CD4-positive, alpha-beta T cell treated with Interleukin-4 for 1 hour (primary cell): ENCODE results near the gene TICRR.

Experiments
- DNase-seq, 2 donors: peaks; one replicate each; pipeline ENCODE4 v3.0.0-alpha.2; 2020 to 2022

Gene TICRR

DNA sequence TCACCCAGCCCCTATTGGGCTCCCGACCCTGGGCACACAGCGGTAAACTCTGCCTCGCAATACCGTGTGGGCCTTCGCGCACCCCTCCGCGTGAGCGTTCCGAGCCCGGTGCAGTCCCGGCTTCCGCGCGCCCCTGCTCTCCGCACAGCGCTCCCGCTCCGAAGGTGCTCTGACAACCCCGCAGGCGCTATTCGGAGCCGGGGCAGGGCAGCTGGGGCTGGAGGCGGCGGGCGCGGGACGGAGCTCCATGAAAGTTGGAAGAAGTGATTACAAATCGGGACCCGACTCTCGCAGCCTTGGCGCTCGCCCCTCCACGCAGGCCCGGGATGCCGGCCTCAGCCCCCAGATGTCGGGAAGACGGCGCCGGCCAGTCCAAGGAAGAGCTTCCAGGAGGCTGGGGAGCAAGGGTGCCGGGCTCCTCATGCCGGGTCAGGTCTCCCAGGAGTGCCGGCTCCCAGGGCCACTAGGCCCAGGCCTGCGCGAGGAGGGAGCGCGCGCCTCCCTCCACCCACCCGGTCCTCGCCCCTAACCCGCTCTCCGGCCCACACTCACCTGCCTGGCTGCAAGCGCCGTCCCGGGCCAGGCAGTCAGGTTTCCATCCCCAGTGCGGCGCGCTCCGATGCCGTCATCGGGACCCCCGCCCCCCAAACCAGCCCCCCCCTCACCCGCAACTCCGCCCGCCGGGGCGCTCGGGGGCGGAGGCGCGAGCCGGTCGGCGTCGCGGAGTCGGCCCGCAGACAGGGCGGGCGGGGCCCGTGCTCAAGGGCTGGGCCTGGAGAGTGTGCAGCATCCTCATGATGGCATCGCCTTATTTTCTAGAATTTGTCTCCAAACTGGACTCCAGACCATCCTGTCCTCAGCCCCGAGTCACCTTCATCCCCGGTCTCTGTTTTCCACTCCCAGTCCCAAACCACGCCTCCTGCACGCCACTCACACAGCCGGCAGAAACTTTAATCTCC, 79.9 kb downstream of the TICRR start, which contains the start of gene KIF7:
TSS of gene KIF7 (minus strand) at position 621 of the 959 bp plus-strand sequence. CDS start 2,537 bp downstream, outside the sequence.
- no peak for DNase-seq

DNA sequence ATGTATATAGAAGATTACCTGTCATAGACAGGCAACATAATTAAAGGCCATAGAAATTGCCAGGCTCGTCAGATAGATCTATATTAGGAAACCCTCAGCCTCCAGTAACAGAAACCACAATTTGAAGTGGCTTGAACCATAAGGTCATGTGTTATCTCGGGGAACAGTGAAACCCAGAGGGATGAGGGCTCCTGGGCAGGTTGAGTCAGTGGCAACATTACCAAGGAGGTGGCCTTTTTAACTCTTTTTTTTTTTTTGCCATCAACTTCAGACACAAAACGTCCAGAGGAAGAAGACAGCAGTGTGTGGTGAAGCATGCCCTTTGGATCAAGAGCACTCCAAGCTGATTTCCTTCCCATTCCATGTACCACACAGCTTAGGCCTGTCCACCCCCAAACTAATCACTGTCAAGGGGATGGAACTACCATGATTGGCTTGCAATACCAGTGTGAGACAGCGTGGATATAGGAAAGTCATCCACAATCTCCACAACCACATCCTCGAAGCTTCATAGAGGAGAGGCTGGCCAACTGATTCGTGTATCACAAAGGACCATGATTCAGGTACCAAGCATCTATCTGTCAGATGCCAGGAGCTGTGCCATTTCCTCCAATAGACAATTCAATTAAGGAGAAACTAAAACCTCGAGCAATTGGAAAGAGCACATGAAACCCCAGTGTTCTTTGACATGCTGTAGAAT, 81.0 kb downstream of the TICRR start:
- no peak for DNase-seq

DNA sequence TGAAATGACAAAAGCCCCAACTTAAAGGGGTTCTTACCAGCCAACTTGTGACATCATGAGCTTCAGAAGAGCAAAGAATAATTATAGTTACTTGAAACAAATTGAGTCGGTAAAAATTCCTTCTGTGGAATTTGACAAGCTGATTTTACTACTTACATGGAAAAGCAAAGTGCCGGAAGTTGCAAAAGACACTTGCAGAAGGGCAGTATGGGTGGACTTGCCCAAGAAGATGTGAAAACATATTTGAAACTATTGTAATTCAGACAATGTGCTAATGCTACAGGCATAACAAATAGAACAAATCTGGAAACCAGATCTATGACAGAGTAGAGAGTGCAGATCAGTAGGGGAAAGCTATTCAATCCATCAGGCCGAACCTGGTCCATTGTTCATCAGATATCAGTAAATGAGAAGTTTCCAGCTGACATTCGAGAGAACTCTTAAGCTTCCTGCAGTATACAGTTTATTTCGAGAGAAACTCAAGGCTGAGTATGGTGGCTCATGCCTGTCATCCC, 82.5 kb downstream of the TICRR start:
- no peak for DNase-seq

DNA sequence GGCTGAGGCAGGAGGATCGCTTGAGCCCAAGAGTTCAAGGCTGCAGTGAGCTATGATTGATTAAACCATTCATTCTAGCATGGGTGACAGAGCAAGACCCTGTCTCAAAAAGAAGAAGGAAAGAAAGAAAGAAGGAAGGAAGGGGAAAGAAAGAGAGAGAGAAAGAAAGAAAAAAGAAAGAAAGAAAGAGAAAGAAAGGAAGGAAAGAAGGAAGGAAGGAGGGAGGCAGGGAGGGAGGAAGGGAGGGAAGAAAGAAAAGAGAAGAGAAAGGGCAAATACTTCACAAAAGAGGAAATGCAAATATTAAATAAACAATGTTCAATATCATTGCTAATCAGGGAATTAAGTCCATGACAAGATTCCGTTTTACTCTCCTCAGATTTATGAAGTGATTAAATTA, 84.0 kb downstream of the TICRR start:
- no peak for DNase-seq

DNA sequence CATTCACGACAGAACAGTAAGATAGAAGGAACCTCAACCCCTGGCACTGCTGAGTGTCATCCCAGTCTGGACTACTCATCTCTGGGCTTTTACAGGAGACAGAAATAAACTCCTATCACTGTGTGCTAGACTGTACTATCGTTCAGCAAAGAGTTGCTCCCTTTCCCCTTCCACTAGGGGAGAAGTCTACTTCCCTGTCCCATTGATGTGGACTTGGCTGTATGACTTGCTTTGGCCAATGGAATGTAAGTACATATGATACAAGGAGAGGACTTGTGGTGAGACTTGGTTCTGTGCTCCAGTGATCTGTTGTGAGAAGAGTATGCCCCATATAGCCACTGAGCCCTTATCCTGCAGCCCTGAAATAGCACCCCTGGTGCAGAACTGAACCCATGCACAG, 85.3 kb downstream of the TICRR start:
- DNase-seq = no peak

DNA sequence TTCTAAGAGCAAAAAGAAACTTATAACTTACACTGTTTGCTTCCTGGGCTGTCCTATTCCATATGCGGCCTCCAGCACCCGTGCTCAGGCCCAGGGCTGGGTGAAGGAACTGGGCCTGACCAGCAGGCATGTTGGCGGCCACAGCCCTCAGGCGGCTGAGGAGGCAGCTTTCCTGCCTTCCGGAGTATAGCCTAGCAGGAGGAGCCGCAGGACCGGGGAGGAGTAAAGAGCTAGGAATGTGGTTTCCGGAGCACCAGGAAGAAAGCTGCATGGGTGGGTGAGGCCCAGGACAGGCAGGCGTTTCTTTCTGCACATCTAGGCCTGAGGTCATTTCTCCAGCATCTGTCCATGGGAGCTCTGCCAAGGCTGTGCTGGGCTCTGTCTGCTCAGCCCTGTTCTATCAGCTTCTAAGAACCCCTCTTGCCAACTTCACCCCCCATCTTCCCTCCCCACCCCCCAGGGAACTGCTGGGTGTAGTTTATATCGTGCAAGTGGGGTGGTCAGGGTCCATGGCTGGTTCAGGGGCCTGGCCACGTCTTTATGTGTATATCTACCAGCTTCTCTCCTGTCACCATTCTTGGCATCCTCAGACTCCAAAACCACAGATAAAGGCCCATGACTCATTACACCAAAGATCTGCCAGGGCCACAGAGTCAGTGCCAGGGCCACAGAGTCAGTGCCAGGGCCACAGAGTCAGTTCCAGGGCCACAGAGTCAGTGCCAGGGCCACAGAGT, 87.8 kb downstream of the TICRR start:
- DNase-seq = no peak

DNA sequence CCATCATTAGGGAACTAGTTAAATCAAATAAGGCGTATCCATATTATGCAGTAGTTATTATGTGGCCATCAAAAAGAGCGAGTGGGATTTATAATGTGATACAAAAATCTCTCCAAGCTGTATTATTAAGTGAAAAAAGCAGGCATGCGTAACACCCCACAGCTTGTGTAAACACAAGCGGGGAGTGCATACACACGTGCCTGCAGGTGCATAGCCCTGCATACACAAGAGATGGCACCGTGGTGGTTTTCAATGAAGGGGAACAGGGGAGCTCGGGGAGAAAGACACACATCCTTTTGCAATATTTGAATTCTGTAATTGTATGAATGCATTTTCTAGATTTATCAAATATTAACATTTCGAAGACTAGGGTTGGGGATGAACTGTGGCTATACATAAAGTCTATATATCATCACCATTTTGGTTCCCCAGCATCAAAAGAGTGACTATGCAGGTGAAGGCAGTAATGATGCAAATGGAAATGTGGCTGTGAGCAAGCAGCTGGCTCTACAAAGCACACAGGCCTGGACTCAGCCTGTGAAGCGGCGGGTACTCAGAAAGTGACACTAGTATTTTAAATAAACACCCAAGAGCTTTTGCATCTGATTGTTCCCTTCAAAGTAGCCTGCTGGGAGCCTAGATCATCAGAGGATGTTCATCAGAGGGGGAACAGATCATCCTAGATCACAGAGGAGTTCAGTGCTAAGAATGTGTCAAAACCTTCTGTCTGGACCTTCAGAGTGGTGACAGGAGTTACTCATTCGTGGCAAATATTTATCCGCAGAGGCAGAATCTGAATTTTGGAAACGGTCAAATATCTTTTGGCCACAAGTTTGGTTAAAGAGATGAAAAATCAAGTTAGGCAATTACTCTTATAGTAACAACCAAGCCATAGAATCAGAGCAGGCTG, 89.4 kb downstream of the TICRR start:
- no peak for DNase-seq

DNA sequence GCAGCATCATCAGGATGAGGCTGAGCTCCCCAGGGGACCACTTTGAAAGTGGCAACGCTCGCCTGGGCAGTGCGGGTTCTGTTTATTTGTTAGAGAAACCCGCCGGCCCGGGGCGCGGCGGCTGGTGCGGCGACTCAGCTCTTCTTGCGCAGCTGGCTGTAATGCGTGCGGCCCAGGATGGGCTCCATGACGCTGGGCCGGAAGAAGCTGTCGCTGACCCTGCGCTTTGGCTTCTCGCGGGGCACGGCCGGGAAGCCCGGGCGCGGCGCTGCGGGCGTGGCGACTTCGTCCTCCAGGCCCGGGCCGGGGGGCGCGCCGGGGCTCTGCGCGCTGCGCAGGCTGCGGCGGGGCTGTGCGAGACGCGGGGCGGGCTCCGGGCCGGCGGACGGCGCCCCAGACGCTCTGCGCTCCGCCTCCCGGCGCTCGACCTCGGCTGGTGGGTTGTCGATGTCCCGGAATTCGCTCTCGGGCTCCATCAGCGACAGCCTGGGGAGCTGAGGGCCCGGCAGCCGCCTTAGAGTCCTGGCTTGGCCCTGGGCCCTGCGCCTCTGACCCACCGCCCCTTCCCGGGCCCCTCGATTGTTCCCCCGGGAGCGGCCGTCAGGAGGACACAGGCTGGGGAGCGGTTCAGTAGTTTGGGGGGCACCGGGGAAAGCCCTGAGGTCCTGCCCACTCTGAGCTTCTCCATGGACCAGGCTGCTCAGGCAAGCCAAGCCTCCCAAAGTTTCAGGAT, 90.3 kb downstream of the TICRR start:
- no peak for DNase-seq

DNA sequence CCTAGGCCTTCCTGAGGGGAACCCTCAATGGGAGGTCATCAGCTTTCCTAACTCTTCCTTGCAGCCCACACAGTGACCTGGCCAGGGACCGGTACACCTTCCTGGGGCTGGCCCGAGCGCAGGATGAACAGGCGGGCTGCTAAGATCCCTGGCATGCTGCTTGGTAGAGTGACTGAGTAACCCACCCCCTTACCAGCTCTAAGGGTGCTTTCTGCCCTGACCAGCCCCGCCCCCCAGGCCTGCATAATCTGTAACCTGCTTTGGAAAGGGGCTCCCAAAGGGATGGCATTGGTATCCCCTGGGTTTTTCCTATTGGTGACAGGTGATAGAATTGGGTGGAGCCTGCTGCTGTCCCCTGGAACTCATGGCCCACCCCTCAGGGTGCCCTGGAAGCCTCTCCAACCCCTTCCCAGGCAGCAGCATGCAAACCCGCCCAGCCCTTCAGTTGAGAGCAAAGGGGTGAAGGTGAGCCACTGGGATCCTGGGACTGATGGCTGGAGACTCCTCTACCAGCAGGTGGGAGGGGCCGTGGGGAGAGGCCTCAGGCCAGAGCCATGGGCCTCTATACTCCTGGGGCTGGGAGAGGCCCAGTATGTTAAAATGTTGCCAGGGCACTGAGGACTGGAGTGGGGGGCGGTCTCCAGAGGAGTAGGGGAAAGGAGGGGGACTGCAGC, 91.1 kb downstream of the TICRR start:
- no peak for DNase-seq

DNA sequence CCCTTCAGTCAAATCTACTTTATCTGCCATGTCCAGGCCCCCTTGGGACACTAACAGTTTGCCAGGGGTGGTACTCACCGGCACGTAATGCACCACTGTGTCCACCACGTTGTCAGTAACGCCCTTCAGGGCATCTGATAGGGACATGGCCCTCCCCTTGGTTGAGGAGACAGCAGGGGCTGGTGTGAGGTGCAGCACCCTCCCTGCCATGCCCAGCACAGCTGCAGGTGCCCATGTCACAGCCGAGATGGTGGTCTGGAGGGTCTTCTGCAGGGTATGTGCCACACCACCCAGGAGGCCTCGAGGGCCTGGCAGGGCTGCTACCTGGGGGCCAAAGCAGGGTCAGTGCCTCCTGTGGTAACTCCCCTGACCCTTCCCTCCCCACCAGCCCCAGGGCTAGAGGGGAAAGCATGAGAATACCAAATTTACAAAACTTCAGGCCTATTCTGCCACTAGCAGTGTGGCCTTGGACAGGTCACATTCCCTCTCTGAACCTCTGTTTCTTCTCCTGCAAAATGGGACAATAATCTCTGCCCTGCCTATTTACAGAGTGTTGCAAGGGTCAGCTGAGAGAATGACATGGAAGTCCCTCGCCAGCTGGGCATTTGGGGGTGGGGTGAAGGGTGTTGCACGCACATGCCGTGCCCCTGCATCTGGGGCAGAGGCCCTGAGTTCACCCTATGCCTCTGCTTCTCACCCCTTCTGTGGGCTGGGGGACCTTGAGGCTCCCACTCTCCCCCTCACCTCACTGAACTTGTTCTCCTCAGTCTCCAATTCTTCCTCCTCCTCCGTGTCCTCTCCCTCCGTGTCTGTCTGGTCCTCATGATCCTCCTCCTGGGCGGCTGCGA, 91.8 kb downstream of the TICRR start:
- no peak for DNase-seq

DNA sequence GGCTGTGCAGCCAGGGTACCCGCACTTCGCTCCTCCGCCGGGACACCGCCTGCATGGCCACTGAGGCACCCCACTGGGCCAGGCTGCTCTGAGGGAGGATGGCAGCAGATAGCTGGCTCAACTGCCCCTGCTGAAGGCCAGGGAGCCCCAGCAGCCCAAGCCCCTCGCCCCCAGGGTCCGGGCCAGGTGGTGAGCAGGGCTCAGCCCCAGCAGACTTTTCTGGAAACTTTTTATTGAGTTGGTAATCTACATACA, 92.4 kb downstream of the TICRR start:
- DNase-seq = no peak

DNA sequence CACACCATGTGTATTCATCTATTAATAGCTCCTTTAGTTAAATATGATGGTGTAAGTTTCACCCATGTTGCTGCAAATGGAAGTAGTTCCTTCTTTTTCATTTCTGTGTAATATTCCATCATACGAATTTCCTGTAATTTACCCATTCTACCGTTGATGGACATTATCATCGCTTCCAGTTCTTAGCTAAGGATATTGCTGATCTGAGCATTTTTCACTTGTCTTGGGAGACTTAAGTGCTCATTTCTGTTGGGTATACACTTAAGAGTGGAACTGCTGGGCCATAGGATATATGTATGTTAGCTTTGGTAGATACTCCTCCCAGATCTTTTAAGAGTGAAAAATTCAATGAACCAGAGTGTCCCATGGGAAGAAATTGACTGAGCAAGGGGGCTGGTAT, 92.9 kb downstream of the TICRR start:
- no peak for DNase-seq

DNA sequence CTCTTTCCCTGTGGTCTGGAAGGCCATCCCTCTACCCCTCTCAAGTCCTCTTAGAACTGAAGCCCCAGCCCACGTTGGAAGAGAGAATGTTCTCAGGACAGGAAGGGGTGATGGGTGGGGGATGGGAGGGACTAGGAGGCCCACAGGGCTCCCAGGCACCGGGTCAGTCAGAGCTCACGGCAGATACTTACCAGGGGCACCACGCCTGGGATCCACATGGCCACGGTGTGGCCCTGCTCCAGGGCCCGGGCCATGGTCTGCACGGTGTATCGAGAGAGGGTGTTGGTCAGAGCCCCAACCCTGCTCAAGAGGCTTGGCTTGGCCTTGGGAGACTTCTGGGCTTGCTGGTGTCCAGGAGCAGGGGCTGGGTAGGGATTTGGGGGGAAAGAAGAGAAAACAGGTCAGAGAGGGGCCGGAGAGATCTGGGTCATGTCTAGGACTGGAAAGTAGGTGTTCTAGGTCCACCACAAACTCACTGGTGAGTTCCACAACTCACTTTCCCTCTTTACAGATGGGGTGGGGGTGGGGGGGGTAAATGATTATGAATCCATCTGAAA, 94.1 kb downstream of the TICRR start:
- DNase-seq = no peak

DNA sequence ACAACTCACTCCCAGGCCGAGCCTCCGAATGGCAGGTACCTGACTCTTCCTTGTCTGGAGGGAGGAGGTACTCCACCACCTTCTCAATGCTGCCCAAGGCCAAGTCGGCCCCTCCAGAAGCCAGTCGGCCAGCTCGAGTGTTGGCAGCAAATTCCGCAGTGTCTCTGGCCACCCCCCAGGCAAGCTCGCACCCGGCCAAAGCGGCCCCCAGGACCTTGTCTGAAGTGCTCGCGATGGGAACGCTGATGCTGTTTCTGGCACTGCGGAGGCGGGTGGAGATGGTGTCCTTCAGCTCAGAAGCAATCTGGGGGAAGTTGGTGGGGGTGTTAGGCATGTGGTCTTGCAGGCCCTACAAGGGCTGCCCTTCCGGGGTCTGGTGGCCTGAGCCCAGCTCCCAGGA, 94.7 kb downstream of the TICRR start:
- no peak for DNase-seq

DNA sequence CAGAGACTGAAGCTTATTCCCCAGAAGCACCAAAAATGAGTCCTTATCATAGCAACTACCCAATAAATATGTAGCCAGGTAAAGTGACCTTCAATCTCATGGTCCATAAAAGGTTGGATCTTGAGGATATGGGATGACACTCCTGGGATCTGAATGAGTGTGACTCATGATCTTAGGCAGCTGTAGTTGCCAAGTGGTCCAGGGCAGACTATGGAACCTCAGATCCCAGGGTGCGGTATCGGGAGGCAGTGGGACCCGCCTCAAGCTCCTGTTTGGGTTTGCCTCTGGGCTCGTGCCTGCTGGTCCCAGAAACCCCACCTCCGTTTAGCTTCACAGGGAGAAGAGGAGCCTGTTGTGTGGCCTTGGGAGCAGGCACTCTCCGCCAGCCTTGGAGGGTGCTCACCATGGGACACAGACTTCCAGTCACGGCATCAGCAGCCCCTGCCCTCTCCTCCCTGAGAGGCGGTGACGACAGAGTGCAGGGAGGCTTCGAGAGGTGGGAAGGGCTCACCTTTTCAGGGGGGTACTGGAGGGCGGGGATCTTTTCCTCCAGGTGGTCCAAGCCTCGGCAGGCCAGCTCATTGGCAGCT, 95.8 kb downstream of the TICRR start:
- no peak for DNase-seq

DNA sequence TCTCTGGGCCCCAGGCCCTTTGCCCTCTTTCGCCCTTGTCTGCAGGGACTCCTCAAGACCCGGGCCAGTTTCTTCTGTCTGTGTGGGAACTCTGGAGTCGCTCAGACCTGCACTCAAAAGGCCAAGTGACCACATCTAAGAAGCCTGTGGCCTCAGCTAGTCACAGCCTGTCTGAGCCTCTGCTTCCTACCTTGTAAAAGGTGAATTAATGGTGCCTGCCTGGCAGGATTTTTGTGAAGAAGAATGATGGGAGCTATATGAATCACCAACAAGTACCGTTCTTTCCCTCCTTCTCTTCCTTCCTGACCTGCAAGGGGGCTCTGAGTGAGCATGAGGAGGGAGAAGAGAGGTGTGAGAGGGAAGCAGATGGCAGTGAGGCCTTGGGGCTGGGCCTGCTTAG, 96.4 kb downstream of the TICRR start:
- no peak for DNase-seq

DNA sequence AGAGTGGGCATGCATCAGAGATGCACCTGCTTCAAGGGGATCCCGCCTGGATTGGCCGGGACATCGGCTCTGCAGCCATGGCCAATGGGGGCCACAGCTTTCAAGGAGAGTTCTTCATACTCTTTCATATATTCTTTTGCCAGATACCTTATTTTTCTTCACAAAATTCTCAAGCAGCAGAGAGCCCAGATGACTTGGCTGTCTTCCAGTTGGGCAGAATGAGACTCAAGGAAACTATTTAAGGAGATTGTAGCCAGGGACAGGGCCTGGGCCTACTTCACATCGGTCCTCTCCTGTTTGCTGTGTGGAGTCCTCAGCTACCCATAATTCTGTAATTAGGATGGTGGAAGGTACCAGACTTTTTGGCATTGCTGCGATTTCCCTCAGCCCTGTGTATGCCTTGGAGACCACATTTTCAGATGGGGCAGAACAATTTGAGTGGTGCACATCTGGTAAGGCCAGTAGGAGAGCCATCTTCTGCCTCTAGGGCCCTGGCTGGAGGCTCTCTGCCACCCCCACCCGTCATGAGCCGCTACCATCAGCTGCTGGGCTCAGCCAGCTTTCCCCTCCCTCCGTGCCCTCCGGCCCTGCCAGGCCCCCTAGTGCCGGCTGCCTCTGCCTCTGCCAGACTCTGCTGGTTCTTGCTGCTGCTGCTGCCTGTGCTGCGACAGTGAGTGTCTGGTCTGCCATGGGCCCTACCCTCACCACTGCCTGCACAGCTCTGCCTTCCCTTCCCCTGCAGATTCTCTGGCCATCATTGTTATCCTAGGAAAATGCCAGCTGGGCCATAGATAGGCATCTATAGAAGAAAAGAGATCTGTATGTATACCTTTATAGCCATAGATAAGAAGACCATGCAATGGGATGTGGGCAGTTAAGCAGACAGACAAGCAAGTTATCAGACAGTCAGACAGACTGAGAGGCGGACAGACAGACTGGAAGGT, 97.2 kb downstream of the TICRR start:
- no peak for DNase-seq

DNA sequence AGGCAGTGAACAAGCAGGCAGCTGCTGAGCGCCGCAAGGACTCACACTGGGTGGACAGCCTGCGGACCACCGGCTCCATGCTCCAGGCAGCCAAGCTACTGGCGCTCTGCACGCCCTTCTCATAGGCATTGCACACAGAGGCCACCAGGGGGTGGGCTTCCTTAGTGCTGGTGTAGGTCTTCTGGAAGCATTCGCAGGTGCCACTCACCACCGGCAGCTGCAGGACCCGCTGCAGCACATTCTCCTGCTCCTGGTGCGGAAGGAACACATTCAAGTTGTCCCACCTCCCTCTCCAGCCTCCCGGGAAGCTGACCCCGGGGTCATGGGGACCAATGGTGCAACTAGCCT, 97.9 kb downstream of the TICRR start:
- no peak for DNase-seq
